BE2C (cell line): Measurements from ENCODE around the gene BBOX1.

Source experiments
- DNase-seq: peaks from one replicate; pipeline ENCODE4 v3.0.0-alpha.2; 2020
- H3K27me3 ChIP-seq: fragments of 250-450 bp; sonication (Bioruptor Pico); 2 replicates; pipeline ENCODE4 v1.5.1; 2020; ENCODE audit warnings: mild to moderate bottlenecking
- H3K36me3 ChIP-seq: fragments of 250-450 bp; sonication (Bioruptor Pico); 2 replicates; pipeline ENCODE4 v1.5.1; 2020; ENCODE audit warnings: mild to moderate bottlenecking
- H3K4me1 ChIP-seq: fragments of 250-450 bp; sonication (Bioruptor Pico); 2 replicates; pipeline ENCODE4 v1.5.1; 2020
- H3K4me3 ChIP-seq: 2 replicates; pipeline ENCODE4 v1.5.1; 2011; ENCODE audit warnings: low read depth, low read length
- H3K9me3 ChIP-seq: fragments of 250-450 bp; sonication (Bioruptor Pico); 2 replicates; pipeline ENCODE4 v1.5.1; 2020
- CTCF ChIP-seq: IDR thresholded peaks from 2 replicates; pipeline ENCODE4 v1.5.1; 2012; ENCODE audit warnings: mild to moderate bottlenecking, low read depth, low read length

The BBOX1 gene

GRCh38 chr11:27057091-27057780 lies 16.6 kb downstream of the BBOX1 start:
- H3K4me3 ChIP-seq: no peak overlapping the region
- no peaks in the 10 kb centered on the region for H3K4me1 ChIP-seq
- no peaks in the 10 kb centered on the region for H3K9me3 ChIP-seq
- TF ChIP-seq CTCF: no peak
- no peaks in the 10 kb centered on the region for H3K36me3 ChIP-seq
- no peak for DNase-seq
- no peaks in the 10 kb centered on the region for H3K27me3 ChIP-seq

GRCh38 chr11:27058456-27058855 lies 17.8 kb downstream of the BBOX1 start:
- no peak for DNase-seq
- Histone ChIP-seq H3K4me1 (no peaks in the 10 kb centered on the region), H3K4me3 (no peak overlapping the region), H3K36me3 (no peaks in the 10 kb centered on the region), H3K9me3 (no peaks in the 10 kb centered on the region), H3K27me3 (no peaks in the 10 kb centered on the region)
- TF ChIP-seq CTCF: no peak

GRCh38 chr11:27059431-27059830 lies 18.8 kb downstream of the BBOX1 start:
- no peak overlapping the region for H3K4me3 ChIP-seq
- TF ChIP-seq CTCF: no peak

GRCh38 chr11:27060816-27061460 lies 20.3 kb downstream of the BBOX1 start:
- TF ChIP-seq CTCF: no peak
- no peak for DNase-seq
- Histone ChIP-seq H3K27me3 (no peaks in the 10 kb centered on the region), H3K4me1 (no peaks in the 10 kb centered on the region), H3K4me3 (no peak overlapping the region), H3K36me3 (no peaks in the 10 kb centered on the region), H3K9me3 (no peaks in the 10 kb centered on the region)

More at GRCh38 chr11:27059431-27059830, 18.8 kb downstream of the BBOX1 start:
- Histone ChIP-seq H3K9me3 (no peaks in the 10 kb centered on the region), H3K36me3 (no peaks in the 10 kb centered on the region), H3K4me1 (no peaks in the 10 kb centered on the region), H3K27me3 (no peaks in the 10 kb centered on the region)
- no peak for DNase-seq

- no peak for TF ChIP-seq CTCF
- H3K27me3 ChIP-seq: no peaks in the 10 kb centered on the region
- H3K36me3 ChIP-seq: no peaks in the 10 kb centered on the region
- H3K9me3 ChIP-seq: no peaks in the 10 kb centered on the region
- DNase-seq: no peak
- H3K4me3 ChIP-seq: no peak overlapping the region
- H3K4me1 ChIP-seq: no peaks in the 10 kb centered on the region
Measured at GRCh38 chr11:27061461-27061821, 20.8 kb downstream of the BBOX1 start.

GRCh38 chr11:27064086-27064485 lies 23.5 kb downstream of the BBOX1 start:
- H3K4me3 ChIP-seq: no peak overlapping the region
- no peak for DNase-seq
- no peaks in the 10 kb centered on the region for H3K9me3 ChIP-seq
- H3K36me3 ChIP-seq: no peaks in the 10 kb centered on the region
- TF ChIP-seq CTCF: no peak
- no peaks in the 10 kb centered on the region for H3K27me3 ChIP-seq
- H3K4me1 ChIP-seq: no peaks in the 10 kb centered on the region
